PC-9 (cell line): ENCODE data around the gene SHROOM3. TPM values are rescaled to one million over a fixed set of nuclear protein-coding genes. Genes with fewer than 3 reads are reported as not detected.

ENCODE experiments used
- BruUV-seq: library from RNA; stranded (reverse); fragments of 400-500 nt; replicated peaks from 2 replicates; lab custom pipeline; 2021; lab: Mats Ljungman, UMichigan
- CTCF ChIA-PET: fragments of 300-600 bp; sonication (Branson Sonifier 250); formaldehyde crosslinking; loops from one replicate; lab custom pipeline; 2022; ENCODE audit warnings: antibody characterized with exemption; lab: Charles Lee
- POLR2A ChIA-PET: fragments of 300-600 bp; sonication (Branson Sonifier 250); formaldehyde crosslinking; loops from one replicate; lab custom pipeline; 2022; ENCODE audit warnings: antibody characterized with exemption; ENCODE audit not compliant: unreplicated experiment; lab: Charles Lee
- DNase-seq, 2 experiments: peaks; one replicate each; pipeline versions ENCODE4 v3.0.0 to v3.0.0-alpha.2; 2015 to 2022; ENCODE audit warnings: mixed read lengths in 1 of 2
- H2AFZ ChIP-seq: fragments of 200-600 bp; sonication (generic); 2 replicates; pipeline ENCODE4 v1.8.1; 2017; ENCODE audit warnings: antibody characterized with exemption
- H3F3A ChIP-seq: fragments of 200-600 bp; sonication (generic); 2 replicates; pipeline ENCODE4 v1.8.1; 2017; ENCODE audit warnings: antibody characterized with exemption, mild to moderate bottlenecking, low read depth; ENCODE audit not compliant: insufficient read depth
- H3K27ac ChIP-seq: fragments of 200-600 bp; sonication (generic); 2 replicates; pipeline ENCODE4 v1.6.1; 2016; ENCODE audit warnings: mixed run types
- H3K27me3 ChIP-seq: fragments of 200-600 bp; sonication (generic); 2 replicates; pipeline ENCODE4 v1.6.1; 2016; ENCODE audit warnings: low read depth, mixed run types; ENCODE audit not compliant: insufficient read depth
- H3K36me3 ChIP-seq: fragments of 200-600 bp; sonication (generic); 2 replicates; pipeline ENCODE4 v1.6.1; 2016; ENCODE audit warnings: low read depth, mixed run types
- H3K4me1 ChIP-seq: fragments of 200-600 bp; sonication (generic); replicated peaks from 2 replicates; pipeline ENCODE4 v1.6.1; 2016; ENCODE audit warnings: mixed run types; ENCODE audit not compliant: insufficient read depth
- H3K4me2 ChIP-seq: fragments of 200-600 bp; sonication (generic); 2 replicates; pipeline ENCODE4 v1.6.1; 2017; ENCODE audit warnings: mixed run types
- H3K4me3 ChIP-seq: fragments of 200-600 bp; sonication (generic); 2 replicates; pipeline ENCODE4 v1.6.1; 2016; ENCODE audit warnings: mixed run types
- H3K79me2 ChIP-seq: fragments of 200-600 bp; sonication (generic); 2 replicates; pipeline ENCODE4 v1.6.1; 2017; ENCODE audit warnings: low read depth, mixed run types
- H3K9me2 ChIP-seq: fragments of 200-600 bp; sonication (generic); 2 replicates; pipeline ENCODE4 v1.8.1; 2017; ENCODE audit warnings: mild to moderate bottlenecking; ENCODE audit not compliant: insufficient read depth
- H3K9me3 ChIP-seq: fragments of 200-600 bp; sonication (generic); 2 replicates; pipeline ENCODE4 v1.8.1; 2016; ENCODE audit warnings: low read depth; ENCODE audit not compliant: insufficient read depth
- H4K20me1 ChIP-seq: fragments of 200-600 bp; sonication (generic); 2 replicates; pipeline ENCODE4 v1.8.1; 2017; ENCODE audit not compliant: insufficient read depth
- CTCF ChIP-seq: fragments of 200-600 bp; sonication (generic); conservative IDR thresholded peaks from 2 replicates; pipeline ENCODE4 v1.6.1; 2017; ENCODE audit warnings: mixed run types, antibody characterized with exemption, mild to moderate bottlenecking, moderate library complexity
- EZH2 ChIP-seq: fragments of 200-600 bp; sonication (generic); IDR thresholded peaks from 2 replicates; pipeline ENCODE4 v1.8.0; 2017; ENCODE audit warnings: antibody characterized with exemption, low read depth
- intact Hi-C: fragments of 100-400 bp; cut with micrococcal nuclease; formaldehyde crosslinking; loops from one replicate; pipeline ENCODE4 v1.10.0; 2022; ENCODE audit not compliant: unreplicated experiment
- total RNA-seq: library from RNA; stranded (reverse); gene quantifications from 2 replicates; pipeline ENCODE4 v1.2.3, GENCODE V29; 2021

Gene SHROOM3
- total RNA-seq, 1 experiment from 2014 or later: 44.3 TPM

GRCh38 chr4:76772498-76773106 lies 337.6 kb downstream of the SHROOM3 start:
- no peak for DNase-seq
- H3F3A ChIP-seq: no peaks in the 10 kb centered on the region
- peaks cover 13% of the 10 kb centered on the region for H3K36me3 ChIP-seq
- H3K79me2 ChIP-seq: no peaks in the 10 kb centered on the region
- H3K9me3 ChIP-seq: no peaks in the 10 kb centered on the region
- intact Hi-C loops: no loop called here
- H4K20me1 ChIP-seq: no peaks in the 10 kb centered on the region
- no peak for TF ChIP-seq EZH2
- no peak for TF ChIP-seq CTCF
- ChIA-PET POLR2A (interaction anchor here (0.6 kb wide), 1 partner anchor 49 kb away, joined by 3 read pairs; no protein-coding TSS in a partner anchor), CTCF (no interaction called here)
- no peak overlapping the region for H3K4me2 ChIP-seq
- no peaks in the 10 kb centered on the region for H3K27me3 ChIP-seq
- no peak overlapping the region for H3K27ac ChIP-seq
- H2AFZ ChIP-seq: no peak overlapping the region
- BruUV-seq: no TSS peak
- H3K9me2 ChIP-seq: no peaks in the 10 kb centered on the region
- no peak overlapping the region for H3K4me3 ChIP-seq
- H3K4me1 ChIP-seq: no peaks in the 10 kb centered on the region

- no peaks in the 10 kb centered on the region for H3K79me2 ChIP-seq
- H3K4me2 ChIP-seq: no peak overlapping the region
- no peaks in the 10 kb centered on the region for H4K20me1 ChIP-seq
- H3K27me3 ChIP-seq: no peaks in the 10 kb centered on the region
- no TSS peak for BruUV-seq
- peaks cover 13% of the 10 kb centered on the region for H3K36me3 ChIP-seq
- no peaks in the 10 kb centered on the region for H3K4me1 ChIP-seq
- CTCF ChIA-PET: interaction anchor here (0.6 kb wide), 1 partner anchor 69 kb away, joined by 4 read pairs; no protein-coding TSS in a partner anchor
- POLR2A ChIA-PET: no interaction called here
- H3K9me2 ChIP-seq: no peaks in the 10 kb centered on the region
- no peak for TF ChIP-seq CTCF
- no peak for TF ChIP-seq EZH2
- no peaks in the 10 kb centered on the region for H3K9me3 ChIP-seq
- no peak for DNase-seq
- H2AFZ ChIP-seq: no peak overlapping the region
- no peak overlapping the region for H3K4me3 ChIP-seq
- H3K27ac ChIP-seq: no peak overlapping the region
- H3F3A ChIP-seq: no peaks in the 10 kb centered on the region
- intact Hi-C loops: no loop called here
Measured at GRCh38 chr4:76773766-76774165, 338.7 kb downstream of the SHROOM3 start.

GRCh38 chr4:76779740-76780459 lies 344.9 kb downstream of the SHROOM3 start:
- Histone ChIP-seq H3K9me3 (no peaks in the 10 kb centered on the region), H3K79me2 (no peaks in the 10 kb centered on the region), H3K27me3 (no peaks in the 10 kb centered on the region), H3K36me3 (peaks cover 15% of the 10 kb centered on the region; the same call in 1 of the 2 replicates), H3K9me2 (no peaks in the 10 kb centered on the region), H3K4me1 (no peaks in the 10 kb centered on the region), H3F3A (no peaks in the 10 kb centered on the region), H3K4me2 (no peak overlapping the region), H3K4me3 (no peak overlapping the region), H4K20me1 (no peaks in the 10 kb centered on the region), H2AFZ (no peak overlapping the region), H3K27ac (no peak overlapping the region)
- DNase-seq: no peak
- BruUV-seq: no TSS peak
- TF ChIP-seq EZH2: no peak
- no peak for TF ChIP-seq CTCF
- POLR2A ChIA-PET: no interaction called here
- CTCF ChIA-PET: interaction anchor here (0.6 kb wide), 1 partner anchor 186 kb away, joined by 3 read pairs; no protein-coding TSS in a partner anchor
- intact Hi-C loops: loop anchor here (5.0 kb wide), 2 partner anchors 87 to 167 kb away; partner anchors contain the start of gene SEPTIN11
